Neuronal stem cell (in vitro differentiated cells): ENCODE data around the gene ARHGAP9.
A peak's percentile ranks its signal among the peaks of the same experiment; 100 is the strongest.

Source experiments
- DNase-seq: peaks from one replicate; pipeline ENCODE4 v3.0.0-alpha.2; 2013; ENCODE audit warnings: low spot score
- H2AFZ ChIP-seq: one replicate; pipeline ENCODE4 v1.6.1; 2013; ENCODE audit warnings: mild to moderate bottlenecking, low read length, inconsistent platforms
- H2AK5ac ChIP-seq: 2 replicates; pipeline ENCODE4 v1.6.1; 2013; ENCODE audit warnings: low read depth, mild to moderate bottlenecking, inconsistent platforms, low read length, moderate library complexity, mixed read lengths
- H2BK120ac ChIP-seq: 2 replicates; pipeline ENCODE4 v1.6.1; 2013; ENCODE audit warnings: low read depth, mild to moderate bottlenecking, inconsistent platforms, low read length, moderate library complexity, mixed read lengths
- H2BK12ac ChIP-seq: one replicate; pipeline ENCODE4 v1.6.1; 2013; ENCODE audit warnings: low read length, inconsistent platforms
- H2BK15ac ChIP-seq: 2 replicates; pipeline ENCODE4 v1.6.1; 2013; ENCODE audit warnings: mild to moderate bottlenecking, low read length, inconsistent platforms, mixed read lengths
- H2BK5ac ChIP-seq: one replicate; pipeline ENCODE4 v1.6.1; 2013; ENCODE audit warnings: inconsistent platforms, mild to moderate bottlenecking, low read length, moderate library complexity
- H3K14ac ChIP-seq: one replicate; pipeline ENCODE4 v1.6.1; 2013; ENCODE audit warnings: low read length, inconsistent platforms
- H3K18ac ChIP-seq: 2 replicates; pipeline ENCODE4 v1.6.1; 2013; ENCODE audit warnings: low read length, inconsistent platforms
- H3K23ac ChIP-seq: 2 replicates; pipeline ENCODE4 v1.6.1; 2013; ENCODE audit warnings: low read depth, mild to moderate bottlenecking, mixed read lengths, low read length, inconsistent platforms; ENCODE audit not compliant: poor library complexity
- H3K27ac ChIP-seq: replicated peaks from 3 replicates; pipeline ENCODE4 v1.5.1; 2013; ENCODE audit warnings: low read length, inconsistent platforms
- H3K27me3 ChIP-seq, 3 experiments: 2 replicates each; pipeline ENCODE4 v1.6.1; 2013; ENCODE audit warnings: low read length in 3 of 3, mild to moderate bottlenecking in 2 of 3, inconsistent platforms in 1 of 3, low read depth in 1 of 3, mixed read lengths in 1 of 3, moderate library complexity in 1 of 3; ENCODE audit not compliant: control insufficient read depth in 3 of 3, insufficient read depth in 3 of 3
- H3K36me3 ChIP-seq, 2 donors: replicated peaks in 1 of 2; 2 replicates each; pipeline ENCODE4 v1.6.1; 2013; ENCODE audit warnings: low read length in 2 of 2; ENCODE audit not compliant: control insufficient read depth in 2 of 2, insufficient read depth in 2 of 2
- H3K4ac ChIP-seq: 2 replicates; pipeline ENCODE4 v1.6.1; 2013; ENCODE audit warnings: inconsistent platforms, mild to moderate bottlenecking, low read length, moderate library complexity
- H3K4me1 ChIP-seq, 2 donors: 1 replicate in 1 of 2; 2 replicates in 1 of 2; pipeline ENCODE4 v1.6.1; 2013; ENCODE audit warnings: low read length in 2 of 2, low read depth in 1 of 2; ENCODE audit not compliant: control insufficient read depth in 2 of 2, insufficient read depth in 1 of 2
- H3K4me2 ChIP-seq: one replicate; pipeline ENCODE4 v1.6.1; 2013; ENCODE audit warnings: mild to moderate bottlenecking, low read length, inconsistent platforms; ENCODE audit not compliant: insufficient read depth, poor library complexity, severe bottlenecking
- H3K4me3 ChIP-seq, 2 donors: 2 replicates each; pipeline ENCODE4 v1.5.1; 2013; ENCODE audit warnings: low read length in 2 of 2, mild to moderate bottlenecking in 2 of 2, inconsistent platforms in 1 of 2, moderate library complexity in 1 of 2
- H3K79me1 ChIP-seq: one replicate; pipeline ENCODE4 v1.6.1; 2013; ENCODE audit warnings: low read depth, mild to moderate bottlenecking, inconsistent platforms, low read length, moderate library complexity
- H3K9ac ChIP-seq: one replicate; pipeline ENCODE4 v1.6.1; 2013; ENCODE audit warnings: mild to moderate bottlenecking, low read depth, low read length, inconsistent platforms; ENCODE audit not compliant: poor library complexity
- H3K9me3 ChIP-seq, 2 donors: replicated peaks in 1 of 2; 2 replicates each; pipeline versions ENCODE3 to v1.6.1; 2013; ENCODE audit warnings: low read length in 2 of 2, mild to moderate bottlenecking in 2 of 2, inconsistent platforms in 1 of 2, low read depth in 1 of 2, mixed read lengths in 1 of 2, moderate library complexity in 1 of 2; ENCODE audit not compliant: control insufficient read depth in 2 of 2, insufficient read depth in 1 of 2
- H4K8ac ChIP-seq: one replicate; pipeline ENCODE4 v1.6.1; 2013; ENCODE audit warnings: low read depth, mild to moderate bottlenecking, inconsistent platforms, low read length, moderate library complexity
- H4K91ac ChIP-seq: one replicate; pipeline ENCODE4 v1.6.1; 2013; ENCODE audit warnings: low read length, low read depth, mild to moderate bottlenecking, inconsistent platforms; ENCODE audit not compliant: poor library complexity
- WGBS, 2 donors: extraction: QIAGEN DNeasy Blood & Tissue Kit; methylation state at CpG; one replicate each; pipeline ENCODE4 v1.1.7; 2013; ENCODE audit warnings: missing lambda C conversion rate in 2 of 2, mixed read lengths in 1 of 2; ENCODE audit not compliant: insufficient read length in 2 of 2, insufficient replicate concordance in 1 of 2; ENCODE audit errors: extremely low coverage in 2 of 2; 5-methylcytosine and 5-hydroxymethylcytosine counted together

The ARHGAP9 gene

GRCh38 chr12:57521525-57522010, 41.9 kb upstream of the ARHGAP9 start:
- Histone ChIP-seq H3K14ac (no peak overlapping the region), H2BK12ac (no peak overlapping the region), H3K4ac (no peak overlapping the region), H3K23ac (no peak overlapping the region), H3K27ac (peak overlapping the region; percentile 31), H3K18ac (no peak overlapping the region), H3K9ac (no peak overlapping the region), H2AK5ac (no peak overlapping the region), H2BK120ac (no peak overlapping the region), H3K27me3 (peaks cover 0 to 2% (median 0%) of the 10 kb centered on the region in 3 experiments), H3K79me1 (peaks cover 3% of the 10 kb centered on the region), H3K4me2 (peak overlapping the region; percentile 37), H2AFZ (peak overlapping the region; percentile 16), H2BK15ac (no peak overlapping the region), H3K9me3 (no peaks in the 10 kb centered on the region), H3K4me3 (peak overlapping the region in 1 of 2 donors; percentile 67), H4K91ac (no peak overlapping the region), H2BK5ac (no peak overlapping the region), H3K4me1 (peaks cover 27 to 30% of the 10 kb centered on the region in 2 donors), H3K36me3 (peaks cover 15 to 56% of the 10 kb centered on the region in 2 donors), H4K8ac (no peak overlapping the region)
- WGBS, 2 donors: no CpG with 5 or more reads among the region's 17 CpGs
- DNase-seq: peak; percentile 57

- no CpG with 5 or more reads among the region's 52 CpGs for WGBS, 2 donors
- peaks cover 17 to 58% of the 10 kb centered on the region in 2 donors for H3K36me3 ChIP-seq
Measured at GRCh38 chr12:57520053-57520818, 40.6 kb upstream of the ARHGAP9 start, which contains the start of gene DDIT3. Gene DDIT3, minus strand, starts transcription at chr12:57520514. Its CDS starts 3,108 bp downstream, at chr12:57517406.

GRCh38 chr12:57519796-57520052, 40.1 kb upstream of the ARHGAP9 start:
- no peak for DNase-seq
- Histone ChIP-seq H3K27me3 (peaks cover 0 to 2% (median 0%) of the 10 kb centered on the region in 3 experiments), H3K9me3 (no peaks in the 10 kb centered on the region), H3K36me3 (peaks cover 22 to 58% of the 10 kb centered on the region in 2 donors), H2BK5ac (peak overlapping the region; percentile 96), H3K4me1 (peaks cover 25 to 27% of the 10 kb centered on the region in 2 donors), H4K8ac (peak overlapping the region; percentile 19), H3K14ac (peak overlapping the region; percentile 78), H3K23ac (peak overlapping the region; percentile 66), H3K4me3 (peak overlapping the region; percentile 88 to 94), H3K79me1 (peaks cover 3% of the 10 kb centered on the region), H2AFZ (peak overlapping the region; percentile 61), H2AK5ac (peak overlapping the region; percentile 48), H2BK15ac (no peak overlapping the region), H3K4ac (no peak overlapping the region), H3K9ac (peak overlapping the region; percentile 92), H2BK120ac (no peak overlapping the region), H4K91ac (peak overlapping the region; percentile 67), H3K18ac (peak overlapping the region; percentile 62), H3K27ac (peak overlapping the region; percentile 86), H2BK12ac (no peak overlapping the region), H3K4me2 (peak overlapping the region; percentile 78)
- WGBS, 2 donors: no CpG with 5 or more reads among the region's 8 CpGs

More at GRCh38 chr12:57520053-57520818, 40.6 kb upstream of the ARHGAP9 start, which contains the start of gene DDIT3:
- Histone ChIP-seq H3K9ac (peak within 1 kb of the TSS; percentile 92), H2AK5ac (peak within 1 kb of the TSS; percentile 48), H3K23ac (peak within 1 kb of the TSS; percentile 66), H3K14ac (peak within 1 kb of the TSS; percentile 78), H2BK5ac (peak within 1 kb of the TSS; percentile 96), H3K27ac (peak within 1 kb of the TSS; percentile 90), H3K9me3 (no peaks in the 10 kb centered on the region), H3K79me1 (peaks cover 3% of the 10 kb centered on the region), H4K91ac (peak within 1 kb of the TSS; percentile 67), H2BK120ac (no peak within 1 kb of the TSS), H3K18ac (peak within 1 kb of the TSS; percentile 63), H2BK12ac (no peak within 1 kb of the TSS), H2AFZ (peak within 1 kb of the TSS; percentile 76), H3K4ac (no peak within 1 kb of the TSS), H2BK15ac (no peak within 1 kb of the TSS), H4K8ac (peak within 1 kb of the TSS; percentile 19), H3K4me3 (peak within 1 kb of the TSS; percentile 88 to 94), H3K4me1 (peaks cover 27% of the 10 kb centered on the region in 2 donors), H3K27me3 (peaks cover 0 to 2% (median 0%) of the 10 kb centered on the region in 3 experiments), H3K4me2 (peak within 1 kb of the TSS; percentile 82)
- DNase-seq: peak; percentile 99
